Measurements from ENCODE around the gene MIA3.

MIA3 gene

GRCh38 chr1:222618880-222619596 lies 1.1 kb downstream of the MIA3 start:
- TF ChIP-seq CTCF (IDR thresholded peaks at IDR 0.05; ENCODE audit: insufficient read depth, missing control alignments) = no peak
- no peak for DNase-seq (ENCODE audit: insufficient read length, low spot score)
- peak; percentile 64 for FAIRE-seq

GRCh38 chr1:222620566-222620965 lies 2.7 kb downstream of the MIA3 start:
- DNase-seq (ENCODE audit: insufficient read length, low spot score) = no peak
- no peak for TF ChIP-seq CTCF (IDR thresholded peaks at IDR 0.05; ENCODE audit: insufficient read depth, missing control alignments)
- no peak for FAIRE-seq

- TF ChIP-seq CTCF (IDR thresholded peaks at IDR 0.05; ENCODE audit: insufficient read depth, missing control alignments) = no peak
- no peak for DNase-seq (ENCODE audit: insufficient read length, low spot score)
- FAIRE-seq = no peak
Observed at GRCh38 chr1:222622765-222623164, 4.9 kb downstream of the MIA3 start.

GRCh38 chr1:222623458-222623857 lies 5.6 kb downstream of the MIA3 start:
- no peak for TF ChIP-seq CTCF (IDR thresholded peaks at IDR 0.05; ENCODE audit: insufficient read depth, missing control alignments)
- peak; percentile 38 for FAIRE-seq
- no peak for DNase-seq (ENCODE audit: insufficient read length, low spot score)

GRCh38 chr1:222624214-222624613 lies 6.3 kb downstream of the MIA3 start:
- FAIRE-seq (peak; percentile 79), DNase-seq (ENCODE audit: insufficient read length, low spot score) (no peak)
- no peak for TF ChIP-seq CTCF (IDR thresholded peaks at IDR 0.05; ENCODE audit: insufficient read depth, missing control alignments)

GRCh38 chr1:222627232-222627631 lies 9.3 kb downstream of the MIA3 start:
- no peak for FAIRE-seq
- no peak for DNase-seq (ENCODE audit: insufficient read length, low spot score)

More at GRCh38 chr1:222627232-222627631, 9.3 kb downstream of the MIA3 start:
- TF ChIP-seq CTCF (IDR thresholded peaks at IDR 0.05; ENCODE audit: insufficient read depth, missing control alignments) = no peak
